Posterior vena cava (tissue), 2 donors: ENCODE measurements around the gene NREP. TPM values are rescaled to one million over a fixed set of nuclear protein-coding genes. Genes with fewer than 3 reads are reported as not detected.

ENCODE experiments used
- total RNA-seq, 2 donors: library from RNA; stranded (reverse); fragmentation: NEBNext Ultra II Directional; extraction: Animal tissue kit (Norgen Biotek cat#: 25700); gene quantifications; one replicate each; pipeline ENCODE4 v1.2.1, GENCODE V29; 2021
- donor health status: DM: yes; HTN: yes; CAD: no.
- donor health status: DM: yes; HTN: yes; CAD: no.

Gene NREP
- total RNA-seq, 2 donors from 2014 or later = 37.1 to 42.2 TPM

Other genes starting within 250 kb of the NREP start
- 10 to 100 TPM; 18.0 to 21.9 TPM for gene STARD4, start 244.7 kb downstream of the NREP start, total RNA-seq